ENCODE results near the gene ATG12.
A peak's percentile ranks its signal among the peaks of the same experiment; 100 is the strongest.

DNA sequence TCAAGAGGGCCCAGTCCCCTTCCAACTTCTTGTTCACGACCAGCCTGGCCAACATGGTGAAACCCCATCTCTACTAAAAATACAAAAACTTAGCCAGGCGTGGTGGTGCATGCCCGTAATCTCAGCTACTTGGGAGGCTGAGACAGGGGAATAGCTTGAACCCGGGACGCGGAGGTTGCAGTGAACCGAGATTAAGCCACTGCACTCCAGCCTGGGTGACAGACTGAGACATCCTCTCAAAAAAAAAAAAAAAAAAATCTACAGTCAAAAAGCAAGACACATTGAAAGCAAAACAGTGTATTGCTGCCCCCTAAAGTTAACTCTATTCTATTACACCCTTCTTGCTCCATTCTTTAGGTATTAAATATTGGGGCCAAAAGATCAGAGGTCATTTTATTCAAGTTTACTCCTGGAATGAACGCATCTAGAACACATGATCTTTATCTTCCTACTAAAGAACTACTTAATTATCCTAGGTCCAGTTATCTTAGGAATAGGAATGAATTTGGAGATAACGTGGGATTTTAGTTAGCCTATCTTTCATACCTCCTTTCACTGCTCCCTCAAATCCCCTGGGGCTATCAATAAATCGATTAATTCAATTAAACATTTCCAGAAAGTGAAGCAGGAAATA, 2.4 kb downstream of the ATG12 start:
- TF ChIP-seq, protein P1, sequence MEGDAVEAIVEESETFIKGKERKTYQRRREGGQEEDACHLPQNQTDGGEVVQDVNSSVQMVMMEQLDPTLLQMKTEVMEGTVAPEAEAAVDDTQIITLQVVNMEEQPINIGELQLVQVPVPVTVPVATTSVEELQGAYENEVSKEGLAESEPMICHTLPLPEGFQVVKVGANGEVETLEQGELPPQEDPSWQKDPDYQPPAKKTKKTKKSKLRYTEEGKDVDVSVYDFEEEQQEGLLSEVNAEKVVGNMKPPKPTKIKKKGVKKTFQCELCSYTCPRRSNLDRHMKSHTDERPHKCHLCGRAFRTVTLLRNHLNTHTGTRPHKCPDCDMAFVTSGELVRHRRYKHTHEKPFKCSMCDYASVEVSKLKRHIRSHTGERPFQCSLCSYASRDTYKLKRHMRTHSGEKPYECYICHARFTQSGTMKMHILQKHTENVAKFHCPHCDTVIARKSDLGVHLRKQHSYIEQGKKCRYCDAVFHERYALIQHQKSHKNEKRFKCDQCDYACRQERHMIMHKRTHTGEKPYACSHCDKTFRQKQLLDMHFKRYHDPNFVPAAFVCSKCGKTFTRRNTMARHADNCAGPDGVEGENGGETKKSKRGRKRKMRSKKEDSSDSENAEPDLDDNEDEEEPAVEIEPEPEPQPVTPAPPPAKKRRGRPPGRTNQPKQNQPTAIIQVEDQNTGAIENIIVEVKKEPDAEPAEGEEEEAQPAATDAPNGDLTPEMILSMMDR (IDR thresholded peaks at IDR 0.05) = peak; percentile 69
- no peak for TF ChIP-seq EZH2phosphoT487 (IDR thresholded peaks at IDR 0.05)
- no peak for TF ChIP-seq EZH2 (IDR thresholded peaks at IDR 0.05)

Data from neural progenitor cell (in vitro differentiated cells).